GM21786 (cell line): ENCODE data around the gene KCNJ9.
"Not testable (repeated sequence)": the region's sequence is repeated elsewhere in the genome, so short reads cannot be mapped to it uniquely, and the experiment has no call there.

ENCODE experiments used
- ATAC-seq: cut with Tn5 transposase; IDR thresholded peaks from one replicate; pipeline ENCODE4 v1.9.1; 2021; ENCODE audit not compliant: unreplicated experiment

The KCNJ9 gene

DNA sequence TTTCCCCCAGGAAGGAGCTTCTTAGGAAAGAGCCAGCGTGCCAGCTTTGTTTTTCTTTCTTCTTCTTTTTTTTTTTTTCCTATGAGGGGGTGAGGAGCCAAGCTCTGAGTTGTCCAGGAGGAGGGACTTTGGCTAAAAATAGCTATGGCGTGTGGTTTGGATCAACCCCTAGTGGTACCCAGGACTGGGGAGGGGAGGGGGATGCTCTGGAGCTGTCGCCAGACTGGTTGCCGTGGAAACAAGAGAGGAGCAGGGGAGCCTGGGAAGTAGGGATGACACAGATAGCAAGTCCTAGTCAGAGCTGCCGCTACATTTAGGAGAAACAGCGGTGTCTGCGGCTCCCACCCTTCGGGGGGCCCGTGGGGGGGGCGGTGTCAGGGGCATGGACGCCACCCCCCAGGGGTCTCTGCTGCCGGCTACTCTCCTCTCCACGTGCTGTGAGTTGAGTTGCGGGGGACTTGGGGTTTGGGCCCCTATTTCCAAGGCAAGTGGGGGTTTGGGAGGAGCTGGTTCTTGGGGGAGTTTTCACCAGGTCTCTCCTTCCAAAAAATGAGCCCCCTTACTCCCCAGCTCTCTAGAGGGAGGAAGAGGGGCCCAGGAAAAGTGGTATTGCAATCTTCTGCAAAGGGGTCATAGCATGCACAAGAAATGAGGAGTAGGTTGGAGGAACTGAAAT, at the start of gene KCNJ9:
Gene KCNJ9, plus strand, starts transcription at position 278 of the 676 bp plus-strand sequence. CDS start 2,493 bp downstream, outside the sequence.
- no peak for ATAC-seq

DNA sequence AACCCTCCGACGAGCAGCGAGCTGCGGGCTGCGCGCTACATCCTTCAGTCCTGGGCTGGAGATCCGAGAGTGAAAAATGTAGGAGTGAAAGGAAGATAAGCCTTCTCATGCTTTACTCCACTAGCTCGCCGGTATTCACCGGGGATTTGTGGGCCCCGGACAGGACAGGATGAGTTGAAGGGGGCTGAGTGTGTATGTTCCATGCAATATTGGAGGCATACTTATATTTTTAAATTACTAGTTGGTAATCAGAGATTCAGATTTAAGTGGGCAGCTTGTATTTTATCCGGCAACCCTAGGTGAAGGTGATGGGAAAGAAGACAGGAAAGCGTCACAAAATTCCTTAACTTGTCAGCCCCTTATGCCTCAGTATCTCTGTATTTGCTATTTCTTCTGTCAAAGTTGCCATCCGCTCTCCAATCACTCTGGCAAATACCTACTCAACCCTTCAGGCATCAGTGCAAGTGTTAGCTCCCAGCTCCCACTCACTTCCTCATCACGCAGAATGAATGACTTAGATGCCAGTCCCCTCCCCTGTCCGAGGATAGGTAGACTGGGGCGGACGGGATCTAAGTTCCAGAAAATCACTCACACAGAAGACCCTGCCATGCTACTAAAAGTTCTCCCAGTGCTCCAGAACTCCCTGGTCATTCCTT, 49.0 kb upstream of the KCNJ9 start:
- ATAC-seq, result no peak

DNA sequence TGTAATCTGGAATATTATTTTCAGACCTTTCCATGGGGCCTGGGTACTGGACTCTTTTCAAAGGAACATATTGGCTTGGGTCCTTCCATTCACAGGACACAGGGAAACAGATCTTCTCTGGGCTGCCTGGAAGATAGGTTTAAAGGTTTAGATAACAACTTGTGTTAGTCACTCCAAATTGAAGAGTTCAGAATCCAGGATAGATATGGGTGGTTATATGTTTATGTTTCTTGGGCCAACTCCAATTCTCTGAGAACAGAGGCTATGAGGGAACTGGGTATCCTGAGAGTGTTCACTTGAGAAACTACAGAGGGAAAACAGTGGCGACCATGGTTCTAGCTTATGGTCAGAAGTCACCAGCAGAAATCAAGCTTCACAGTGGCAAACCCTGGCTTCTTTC, 40.9 kb upstream of the KCNJ9 start:
- no peak for ATAC-seq

DNA sequence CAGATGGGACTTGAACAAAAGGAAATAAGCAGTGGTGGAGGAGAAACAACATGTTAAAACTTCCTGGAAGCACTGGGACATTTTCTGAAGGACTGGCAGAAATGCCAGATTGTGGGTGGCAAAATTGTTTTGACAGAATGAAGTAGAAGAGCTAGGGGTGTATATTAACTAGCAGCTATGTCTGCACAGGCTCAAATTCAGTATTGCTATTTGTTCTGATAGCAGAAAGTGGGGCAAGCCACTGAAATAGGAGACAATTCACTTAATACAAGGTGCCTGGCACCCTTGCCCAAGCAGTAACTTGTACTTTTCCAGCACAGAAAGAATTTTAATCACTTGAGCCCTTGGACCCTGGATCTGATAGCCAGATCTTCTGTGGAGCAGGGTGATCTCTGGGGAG, 37.8 kb upstream of the KCNJ9 start:
- ATAC-seq, result no peak

- ATAC-seq, result no peak
These were observed 35.7 kb upstream of the KCNJ9 start for GRCh38 chr1:160045653-160046052.

GRCh38 chr1:160046494-160047110, 34.7 kb upstream of the KCNJ9 start:
- ATAC-seq, result peak; percentile 71

- ATAC-seq, result peak; percentile 37
These were observed 34.0 kb upstream of the KCNJ9 start for GRCh38 chr1:160047111-160047991.

DNA sequence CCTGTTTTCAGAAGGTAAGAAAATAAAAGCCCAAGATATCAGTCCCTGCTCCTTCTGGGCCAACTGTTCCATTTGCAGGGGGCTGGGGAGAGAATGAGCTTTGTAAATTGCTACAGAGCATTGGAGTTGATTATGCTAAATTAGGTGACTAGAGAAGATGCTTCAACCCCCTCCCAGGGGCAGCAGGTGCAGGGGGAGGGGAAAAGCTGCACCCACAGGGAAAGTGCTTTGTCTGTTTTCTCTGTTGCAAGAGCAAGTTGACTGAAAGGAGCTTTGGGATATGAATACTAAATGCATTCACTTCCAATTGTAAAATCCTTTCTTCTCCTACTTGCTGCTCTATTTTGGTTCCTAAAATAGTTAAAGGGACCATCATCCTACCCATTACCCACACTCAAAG, 33.0 kb upstream of the KCNJ9 start:
- ATAC-seq, result no peak

DNA sequence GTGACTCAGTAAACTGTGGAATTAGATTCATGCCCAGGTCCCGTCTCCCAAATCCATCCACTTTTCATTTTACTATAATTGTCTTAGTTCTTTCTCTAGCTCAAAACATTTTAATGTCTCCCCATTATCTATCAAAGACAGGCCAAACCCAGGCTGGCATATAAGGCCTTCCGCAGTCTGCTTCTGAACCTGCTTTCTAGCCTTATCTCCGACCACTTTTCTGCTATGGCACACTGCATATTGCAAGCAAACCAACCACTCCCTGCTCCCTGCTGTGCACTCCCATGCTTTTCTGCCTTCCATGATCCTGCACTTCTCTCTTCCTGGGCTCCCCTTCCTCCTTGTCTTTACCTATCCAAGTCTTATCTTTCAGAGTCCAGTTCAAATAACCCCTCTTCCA, 32.2 kb upstream of the KCNJ9 start:
- ATAC-seq, result no peak

DNA sequence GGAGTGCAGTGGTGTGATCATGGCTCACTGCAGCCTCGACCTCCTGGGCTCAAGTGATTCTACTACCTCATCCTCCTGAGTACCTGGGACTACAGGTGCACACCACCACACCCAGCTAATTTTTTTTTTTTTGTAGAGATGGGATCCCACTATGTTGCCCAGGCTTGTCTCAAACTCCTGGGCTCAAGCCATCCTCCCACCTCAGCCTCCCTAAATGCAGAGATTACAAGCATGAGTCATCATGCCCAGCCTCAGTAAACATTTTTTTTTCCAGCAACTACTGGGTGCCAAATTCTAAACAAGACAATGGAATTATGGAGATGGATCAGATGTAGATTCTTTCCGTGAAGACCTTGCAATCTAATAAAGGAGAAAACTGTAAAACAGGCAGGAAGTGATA, 31.2 kb upstream of the KCNJ9 start:
- ATAC-seq, result not testable (repeated sequence)

GRCh38 chr1:160050619-160051018, 30.7 kb upstream of the KCNJ9 start:
- no peak for ATAC-seq

- no peak for ATAC-seq
These were observed 28.4 kb upstream of the KCNJ9 start for GRCh38 chr1:160052936-160053335.

DNA sequence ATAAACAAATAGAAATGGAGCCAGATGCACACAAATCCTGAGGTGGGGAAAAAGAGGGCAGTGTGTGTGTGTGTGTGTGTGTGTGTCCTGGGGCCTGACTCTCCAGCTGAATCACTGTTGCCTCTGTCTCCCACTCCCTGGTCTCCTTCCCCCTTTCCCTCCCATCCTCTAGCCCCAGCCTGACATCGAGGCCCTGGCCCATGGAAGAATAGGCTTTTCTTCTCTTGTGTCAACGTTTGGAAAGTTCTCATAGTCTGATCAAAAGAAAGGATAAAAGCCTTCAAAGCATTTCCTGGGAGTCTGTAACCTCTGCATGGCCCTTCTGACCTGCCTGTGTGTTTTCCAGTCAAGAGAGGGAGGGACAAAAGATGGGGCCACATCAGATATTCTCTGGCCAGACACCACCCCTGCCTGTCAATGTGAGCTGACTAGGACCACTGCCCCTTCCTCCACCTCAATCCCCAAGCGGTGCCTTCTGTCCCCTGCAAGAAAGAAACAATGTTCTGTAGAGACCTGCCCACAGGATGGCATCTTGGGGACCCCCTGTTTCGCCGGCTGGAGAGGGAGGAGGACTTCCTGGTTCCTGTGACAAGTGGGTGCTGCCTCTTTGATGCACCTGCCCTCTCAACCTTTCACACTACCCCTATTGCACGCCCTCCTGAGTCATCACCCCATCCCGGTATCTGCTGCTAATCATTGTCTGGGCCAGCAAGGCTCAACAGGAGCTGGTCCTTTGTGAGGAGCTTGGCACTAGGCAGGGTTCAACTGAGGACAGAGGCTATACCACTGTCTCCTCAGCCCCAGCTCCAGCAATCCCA, 27.6 kb upstream of the KCNJ9 start:
- ATAC-seq, result no peak

DNA sequence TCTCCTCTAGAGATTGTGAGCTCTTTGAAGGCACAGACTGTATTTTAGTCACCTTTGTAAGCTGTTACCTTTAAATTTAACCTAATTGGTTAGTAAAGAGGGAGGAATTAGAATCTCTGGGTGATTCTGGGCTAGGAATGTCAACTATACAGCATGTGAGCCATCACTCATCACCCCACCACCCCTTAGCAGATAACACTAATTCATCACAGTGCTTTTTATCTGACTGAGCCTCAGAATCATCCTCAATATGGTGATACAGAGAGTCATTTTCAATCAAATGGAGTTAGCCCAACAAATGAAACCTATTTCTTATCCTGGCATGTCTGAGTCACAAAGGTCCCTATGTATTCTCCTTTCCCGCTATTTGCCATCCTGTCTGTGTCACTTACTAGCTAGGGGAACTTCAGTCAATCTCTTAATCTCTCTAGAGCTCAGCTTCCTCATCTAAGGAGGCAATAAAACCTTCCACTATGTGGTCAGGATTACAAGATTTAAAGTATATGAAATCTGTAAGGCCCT, 24.6 kb upstream of the KCNJ9 start:
- ATAC-seq, result no peak

GRCh38 chr1:160058087-160058486, 23.3 kb upstream of the KCNJ9 start:
- no peak for ATAC-seq

- no peak for ATAC-seq
These were observed 19.7 kb upstream of the KCNJ9 start for GRCh38 chr1:160061369-160062229.

DNA sequence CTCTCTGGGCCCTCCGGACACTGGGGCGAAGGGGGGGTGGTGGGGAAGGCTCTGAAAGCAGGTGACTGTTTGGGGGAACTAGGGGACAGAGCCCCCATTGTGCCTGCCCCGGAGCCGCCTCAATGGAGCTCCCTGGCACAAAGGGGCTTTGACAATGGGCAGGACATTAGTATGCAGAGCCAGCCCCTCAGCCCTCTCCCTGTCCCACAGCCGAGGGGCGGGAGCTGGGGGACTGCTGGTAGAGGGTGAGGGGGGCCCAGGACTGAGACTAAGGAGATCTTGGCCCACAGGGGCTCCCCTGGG, 19.2 kb upstream of the KCNJ9 start:
- ATAC-seq, result no peak

- no peak for ATAC-seq
These were observed 18.2 kb upstream of the KCNJ9 start for GRCh38 chr1:160063176-160063575.

GRCh38 chr1:160064164-160064563, 17.2 kb upstream of the KCNJ9 start:
- no peak for ATAC-seq

- ATAC-seq, result no peak
These were observed 16.6 kb upstream of the KCNJ9 start for GRCh38 chr1:160064746-160065145.
